K562 (cell line): ENCODE results near the gene HERC3. TPM values are rescaled to one million over a fixed set of nuclear protein-coding genes. Genes with fewer than 3 reads are reported as not detected.

Experiments used
- ATAC-seq: fragments of 200-7000 bp; cut with Tn5 transposase; 3 replicates; pipeline ENCODE4 v1.9.1; 2020; ENCODE audit warnings: moderate library complexity
- BruUV-seq: library from RNA; stranded (reverse); fragments of 400-500 nt; replicated peaks from 2 replicates; lab custom pipeline; 2021; lab: Mats Ljungman, UMichigan
- CTCF ChIA-PET: fragments of 300-600 bp; formaldehyde crosslinking; extraction: SDS; loops from one replicate; lab custom pipeline; 2021; ENCODE audit warnings: low intra/inter-chr PET ratio; lab: Yijun Ruan, JAX
- POLR2A ChIA-PET: fragments of 300-600, 350-650 bp; sonication (Branson Sonifier 250); formaldehyde crosslinking; extraction: SDS; loops from one replicate; lab custom pipeline; 2021; ENCODE audit warnings: antibody characterized with exemption, inconsistent platforms; lab: Yijun Ruan, JAX
- DNase-seq, 4 experiments: peaks; one replicate each; pipeline versions ENCODE4 v3.0.0 to v3.0.0-alpha.2; 2011 to 2018; ENCODE audit warnings: low spot score in 3 of 4, mixed read lengths in 3 of 4; ENCODE audit errors: extremely low read depth in 1 of 4
- FAIRE-seq: peaks from 2 replicates; lab custom pipeline; 2011; peaks lifted over from hg19 to GRCh38; lab: Jason Lieb, UNC
- H2AFZ ChIP-seq: 2 replicates; pipeline ENCODE4 v1.6.0; 2011; ENCODE audit warnings: low read depth, low read length, control low read depth, inconsistent platforms
- H3K27ac ChIP-seq: fragments of 200-600 bp; 3 replicates; pipeline ENCODE4 v1.8.0; 2011; ENCODE audit warnings: low read depth, mild to moderate bottlenecking, control low read depth, inconsistent platforms, low read length, moderate library complexity, mixed read lengths; ENCODE audit errors: extremely low read depth
- H3K27me3 ChIP-seq, 2 experiments: fragments of 300-600 bp in 1 of 2; 2 replicates in 1 of 2; 3 replicates in 1 of 2; pipeline versions ENCODE4 v1.6.0 to v1.8.0; 2011; ENCODE audit warnings: inconsistent platforms in 2 of 2, low read length in 2 of 2, mild to moderate bottlenecking in 1 of 2, mixed read lengths in 1 of 2, moderate library complexity in 1 of 2; ENCODE audit not compliant: control insufficient read depth in 2 of 2, insufficient read depth in 2 of 2
- H3K36me3 ChIP-seq: fragments of 300-600 bp; 3 replicates; pipeline ENCODE4 v1.8.0; 2011; ENCODE audit warnings: mild to moderate bottlenecking, low read length, inconsistent platforms; ENCODE audit not compliant: control insufficient read depth, insufficient read depth
- H3K4me1 ChIP-seq, 2 experiments: fragments of 200-600 bp in 1 of 2; replicated peaks in 1 of 2; 2 replicates in 1 of 2; 3 replicates in 1 of 2; pipeline versions ENCODE4 v1.5.1 to v1.8.0; 2011; ENCODE audit warnings: inconsistent platforms in 2 of 2, low read length in 2 of 2, mild to moderate bottlenecking in 1 of 2, mixed read lengths in 1 of 2, moderate library complexity in 1 of 2; ENCODE audit not compliant: control insufficient read depth in 2 of 2, insufficient read depth in 2 of 2
- H3K4me2 ChIP-seq: 2 replicates; pipeline ENCODE4 v1.6.1; 2011; ENCODE audit warnings: low read length, control low read depth, inconsistent platforms, mixed read lengths; ENCODE audit not compliant: insufficient read depth
- H3K4me3 ChIP-seq: fragments of 200-600 bp; sonication (generic), shearing (Covaris generic); 2 replicates; pipeline ENCODE4 v1.5.1; 2016; ENCODE audit warnings: control low read depth, inconsistent platforms
- H3K79me2 ChIP-seq: fragments of 200-600 bp; 3 replicates; pipeline ENCODE4 v1.8.0; 2011; ENCODE audit warnings: low read length, inconsistent platforms; ENCODE audit not compliant: control insufficient read depth, insufficient read depth
- H3K9ac ChIP-seq, 2 experiments: 2 replicates each; pipeline versions ENCODE4 v1.6.0 to v1.6.1; 2011; ENCODE audit warnings: low read depth in 2 of 2, low read length in 2 of 2, control low read depth in 1 of 2, inconsistent platforms in 1 of 2, mild to moderate bottlenecking in 1 of 2, mixed read lengths in 1 of 2; ENCODE audit not compliant: insufficient read depth in 1 of 2
- H3K9me1 ChIP-seq: one replicate; pipeline ENCODE4 v1.6.0; 2011; ENCODE audit warnings: inconsistent platforms, mild to moderate bottlenecking, low read length, moderate library complexity; ENCODE audit not compliant: control insufficient read depth, insufficient read depth
- H3K9me3 ChIP-seq: replicated peaks from 2 replicates; pipeline ENCODE4 v1.5.1; 2011; ENCODE audit warnings: low read depth, low read length, inconsistent platforms; ENCODE audit not compliant: control insufficient read depth, insufficient read depth
- H4K20me1 ChIP-seq: replicated peaks from 2 replicates; pipeline ENCODE4 v1.6.1; 2011; ENCODE audit warnings: low read length, inconsistent platforms, mixed read lengths; ENCODE audit not compliant: control insufficient read depth, insufficient read depth
- CBFB ChIP-seq: sonication (generic); formaldehyde crosslinking; IDR thresholded peaks from 2 replicates; pipeline ENCODE4 v1.4.0; 2020; ENCODE audit warnings: mild to moderate bottlenecking, missing genetic modification reagents
- FOXA3 ChIP-seq, 2 experiments: fragments of 450-650 bp in 1 of 2; sonication (generic) in 1 of 2; formaldehyde crosslinking; IDR thresholded peaks in 1 of 2; conservative IDR thresholded peaks in 1 of 2; 2 replicates each; pipeline versions ENCODE4 v1.4.0 to v1.8.0; 2020 to 2022; ENCODE audit warnings: mild to moderate bottlenecking in 2 of 2, missing genetic modification reagents in 1 of 2
- HOXB6 ChIP-seq: fragments of 250-450 bp; sonication (Bioruptor Pico); IDR thresholded peaks from 2 replicates; pipeline ENCODE4 v1.5.1; 2022; ENCODE audit warnings: mild to moderate bottlenecking, borderline replicate concordance
- MYBL2 ChIP-seq, 2 experiments: fragments of 450-650 bp in 1 of 2; sonication (generic) in 1 of 2; formaldehyde crosslinking in 1 of 2; IDR thresholded peaks; 2 replicates each; pipeline versions ENCODE4 v1.6.1 to v1.8.1; 2017 to 2022; ENCODE audit warnings: borderline replicate concordance in 1 of 2, inconsistent platforms in 1 of 2, low read depth in 1 of 2, mild to moderate bottlenecking in 1 of 2, missing genetic modification reagents in 1 of 2, moderate library complexity in 1 of 2
- POLR3G ChIP-seq: IDR thresholded peaks from 2 replicates; pipeline ENCODE4 v1.6.1; 2011; ENCODE audit not compliant: insufficient read length, insufficient replicate concordance; ENCODE audit errors: extremely low read depth
- ZNF551 ChIP-seq: fragments of 250-450 bp; sonication (Bioruptor Pico); IDR thresholded peaks from 2 replicates; pipeline ENCODE4 v1.5.0; 2021; ENCODE audit warnings: mild to moderate bottlenecking, moderate library complexity
- ZNF561 ChIP-seq: fragments of 450-650 bp; formaldehyde crosslinking; conservative IDR thresholded peaks from 2 replicates; pipeline ENCODE4 v1.4.0; 2020; ENCODE audit warnings: mild to moderate bottlenecking, moderate library complexity
- WGBS: fragments of 100-300 bp; shearing (Covaris generic); methylation state at CpG from one replicate; pipeline ENCODE4 v1.1.6; 2016; ENCODE audit warnings: low coverage, mixed read lengths; ENCODE audit not compliant: insufficient coverage; ENCODE audit errors: missing lambda C conversion rate; 5-methylcytosine and 5-hydroxymethylcytosine counted together
- in situ Hi-C: fragments of 300-500 bp; cut with MboI; formaldehyde crosslinking; loops from 4 replicates; pipeline ENCODE4 v1.15.0; 2018; ENCODE audit warnings: inconsistent platforms, mixed read lengths
- intact Hi-C: fragments of 100-400 bp; cut with micrococcal nuclease; formaldehyde crosslinking; loops from 2 replicates; pipeline ENCODE4 v1.14.2; 2022
- polyA plus RNA-seq, 8 experiments: library from polyadenylated mRNA; depleted of rRNA in 4 of 8; stranded (reverse) in 5 of 8; unstranded in 3 of 8; fragments of >200 nt; fragmentation: Nextera tagmentation in 2 of 8; fragmentation: Illumina TruSeq in 1 of 8; extraction: Ambion mirVana in 2 of 8; extraction: Trizol in 1 of 8; gene quantifications; 2 replicates each; pipeline versions ENCODE4 v1.2.1 to v1.2.3, GENCODE V29; 2011 to 2014; ENCODE audit warnings: inconsistent platforms in 1 of 8, missing spikeins in 1 of 8
- total RNA-seq, 7 experiments: library from RNA; depleted of rRNA in 6 of 7; stranded (reverse); fragments of >200 nt in 6 of 7; fragmentation: Illumina TruSeq in 2 of 7; extraction: Trizol in 2 of 7; gene quantifications; 2 replicates each; pipeline versions ENCODE4 v1.2.1 to v1.2.3, GENCODE V29; 2011 to 2021; ENCODE audit warnings: low replicate concordance in 1 of 7
- TF ChIP-seq, protein P1 (sequence below): fragments of 200-600 bp; sonication (generic); IDR thresholded peaks from one replicate; pipeline ENCODE4 v1.6.1; 2012; ENCODE audit warnings: mild to moderate bottlenecking, low read depth, low read length, inconsistent platforms

HERC3 gene
- total and polyA plus RNA-seq, 9 of the 15 experiments (the other 6 are each of a cell fraction or from before 2014, with no cell fraction given), result 1.8 to 13.1 (median 7.6) TPM

DNA sequence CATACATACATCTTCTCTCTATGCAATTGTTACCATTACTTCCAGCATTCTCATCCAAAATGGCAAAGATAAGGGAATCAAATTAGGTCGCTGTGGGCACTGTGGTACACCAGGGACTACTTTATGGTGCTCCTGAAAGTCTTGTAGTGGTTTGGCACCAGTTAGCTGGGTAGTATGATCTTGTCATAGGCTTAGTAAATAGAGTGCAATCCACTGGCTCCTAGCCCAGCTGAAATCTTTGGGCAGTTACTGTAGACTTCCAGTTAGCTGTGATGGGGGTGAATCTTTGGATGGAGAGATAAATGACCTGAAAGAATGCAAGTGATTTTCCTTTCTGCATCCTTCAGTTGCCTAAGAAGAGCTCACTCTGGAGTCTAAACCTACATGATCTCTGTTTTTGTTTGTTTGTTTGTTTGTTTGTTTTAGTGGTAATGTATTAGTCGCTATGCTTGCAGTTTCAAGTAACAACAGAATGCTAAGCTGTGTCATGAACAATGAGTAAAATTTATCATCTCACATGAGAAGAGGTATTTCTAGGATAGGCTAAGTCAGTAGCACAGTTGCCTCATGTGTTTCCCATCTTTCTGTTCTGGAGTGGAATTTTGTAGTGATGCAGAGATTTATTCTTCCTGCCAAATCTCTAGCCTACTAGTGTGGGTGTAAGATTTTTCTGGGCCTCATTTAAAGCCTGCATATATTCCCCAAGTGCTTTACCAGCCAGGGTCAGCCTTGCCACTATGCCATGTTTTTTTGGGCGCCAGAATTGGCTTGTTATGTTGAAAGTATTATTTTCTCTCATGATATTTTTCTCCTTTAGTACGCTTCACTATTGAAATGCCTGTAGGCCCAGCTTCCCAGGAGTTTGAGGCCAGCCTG lies 24.2 kb downstream of the HERC3 start:
- Histone ChIP-seq H3K9ac (no peak overlapping the region), H3K36me3 (no peaks in the 10 kb centered on the region; the same call in 2 of the 3 replicates), H3K9me3 (no peaks in the 10 kb centered on the region), H3K9me1 (no peaks in the 10 kb centered on the region), H4K20me1 (no peaks in the 10 kb centered on the region), H2AFZ (no peak overlapping the region), H3K79me2 (no peaks in the 10 kb centered on the region), H3K4me3 (no peak overlapping the region), H3K4me1 (no peaks in the 10 kb centered on the region), H3K27me3 (no peaks in the 10 kb centered on the region), H3K4me2 (no peak overlapping the region), H3K27ac (no peak overlapping the region)
- ChIA-PET CTCF (no interaction called here), POLR2A (no interaction called here)
- in situ Hi-C loops, result no loop called here
- ATAC-seq, result no peak
- no peak for DNase-seq
- BruUV-seq, result no TSS peak
- intact Hi-C loops, result no loop called here
- 8% methylated on average over 4 of the region's 4 CpGs for WGBS
- no peak for FAIRE-seq
- TF ChIP-seq POLR3G (no peak), HOXB6 (no peak), MYBL2 (IDR thresholded peaks at IDR 0.05; ENCODE audit: low read depth) (no peak), MYBL2 (CRISPR knock-in tag; IDR thresholded peaks at IDR 0.05; ENCODE audit: borderline replicate concordance) (no peak), ZNF561 (CRISPR knock-in tag) (no peak), FOXA3 (CRISPR knock-in tag; conservative IDR thresholded peaks at IDR 0.05 in 1 of 2, IDR thresholded peaks at IDR 0.05 in 1 of 2) (no peak), ZNF551 (CRISPR knock-in tag) (no peak), CBFB (CRISPR knock-in tag) (no peak)
- TF ChIP-seq, protein P1, sequence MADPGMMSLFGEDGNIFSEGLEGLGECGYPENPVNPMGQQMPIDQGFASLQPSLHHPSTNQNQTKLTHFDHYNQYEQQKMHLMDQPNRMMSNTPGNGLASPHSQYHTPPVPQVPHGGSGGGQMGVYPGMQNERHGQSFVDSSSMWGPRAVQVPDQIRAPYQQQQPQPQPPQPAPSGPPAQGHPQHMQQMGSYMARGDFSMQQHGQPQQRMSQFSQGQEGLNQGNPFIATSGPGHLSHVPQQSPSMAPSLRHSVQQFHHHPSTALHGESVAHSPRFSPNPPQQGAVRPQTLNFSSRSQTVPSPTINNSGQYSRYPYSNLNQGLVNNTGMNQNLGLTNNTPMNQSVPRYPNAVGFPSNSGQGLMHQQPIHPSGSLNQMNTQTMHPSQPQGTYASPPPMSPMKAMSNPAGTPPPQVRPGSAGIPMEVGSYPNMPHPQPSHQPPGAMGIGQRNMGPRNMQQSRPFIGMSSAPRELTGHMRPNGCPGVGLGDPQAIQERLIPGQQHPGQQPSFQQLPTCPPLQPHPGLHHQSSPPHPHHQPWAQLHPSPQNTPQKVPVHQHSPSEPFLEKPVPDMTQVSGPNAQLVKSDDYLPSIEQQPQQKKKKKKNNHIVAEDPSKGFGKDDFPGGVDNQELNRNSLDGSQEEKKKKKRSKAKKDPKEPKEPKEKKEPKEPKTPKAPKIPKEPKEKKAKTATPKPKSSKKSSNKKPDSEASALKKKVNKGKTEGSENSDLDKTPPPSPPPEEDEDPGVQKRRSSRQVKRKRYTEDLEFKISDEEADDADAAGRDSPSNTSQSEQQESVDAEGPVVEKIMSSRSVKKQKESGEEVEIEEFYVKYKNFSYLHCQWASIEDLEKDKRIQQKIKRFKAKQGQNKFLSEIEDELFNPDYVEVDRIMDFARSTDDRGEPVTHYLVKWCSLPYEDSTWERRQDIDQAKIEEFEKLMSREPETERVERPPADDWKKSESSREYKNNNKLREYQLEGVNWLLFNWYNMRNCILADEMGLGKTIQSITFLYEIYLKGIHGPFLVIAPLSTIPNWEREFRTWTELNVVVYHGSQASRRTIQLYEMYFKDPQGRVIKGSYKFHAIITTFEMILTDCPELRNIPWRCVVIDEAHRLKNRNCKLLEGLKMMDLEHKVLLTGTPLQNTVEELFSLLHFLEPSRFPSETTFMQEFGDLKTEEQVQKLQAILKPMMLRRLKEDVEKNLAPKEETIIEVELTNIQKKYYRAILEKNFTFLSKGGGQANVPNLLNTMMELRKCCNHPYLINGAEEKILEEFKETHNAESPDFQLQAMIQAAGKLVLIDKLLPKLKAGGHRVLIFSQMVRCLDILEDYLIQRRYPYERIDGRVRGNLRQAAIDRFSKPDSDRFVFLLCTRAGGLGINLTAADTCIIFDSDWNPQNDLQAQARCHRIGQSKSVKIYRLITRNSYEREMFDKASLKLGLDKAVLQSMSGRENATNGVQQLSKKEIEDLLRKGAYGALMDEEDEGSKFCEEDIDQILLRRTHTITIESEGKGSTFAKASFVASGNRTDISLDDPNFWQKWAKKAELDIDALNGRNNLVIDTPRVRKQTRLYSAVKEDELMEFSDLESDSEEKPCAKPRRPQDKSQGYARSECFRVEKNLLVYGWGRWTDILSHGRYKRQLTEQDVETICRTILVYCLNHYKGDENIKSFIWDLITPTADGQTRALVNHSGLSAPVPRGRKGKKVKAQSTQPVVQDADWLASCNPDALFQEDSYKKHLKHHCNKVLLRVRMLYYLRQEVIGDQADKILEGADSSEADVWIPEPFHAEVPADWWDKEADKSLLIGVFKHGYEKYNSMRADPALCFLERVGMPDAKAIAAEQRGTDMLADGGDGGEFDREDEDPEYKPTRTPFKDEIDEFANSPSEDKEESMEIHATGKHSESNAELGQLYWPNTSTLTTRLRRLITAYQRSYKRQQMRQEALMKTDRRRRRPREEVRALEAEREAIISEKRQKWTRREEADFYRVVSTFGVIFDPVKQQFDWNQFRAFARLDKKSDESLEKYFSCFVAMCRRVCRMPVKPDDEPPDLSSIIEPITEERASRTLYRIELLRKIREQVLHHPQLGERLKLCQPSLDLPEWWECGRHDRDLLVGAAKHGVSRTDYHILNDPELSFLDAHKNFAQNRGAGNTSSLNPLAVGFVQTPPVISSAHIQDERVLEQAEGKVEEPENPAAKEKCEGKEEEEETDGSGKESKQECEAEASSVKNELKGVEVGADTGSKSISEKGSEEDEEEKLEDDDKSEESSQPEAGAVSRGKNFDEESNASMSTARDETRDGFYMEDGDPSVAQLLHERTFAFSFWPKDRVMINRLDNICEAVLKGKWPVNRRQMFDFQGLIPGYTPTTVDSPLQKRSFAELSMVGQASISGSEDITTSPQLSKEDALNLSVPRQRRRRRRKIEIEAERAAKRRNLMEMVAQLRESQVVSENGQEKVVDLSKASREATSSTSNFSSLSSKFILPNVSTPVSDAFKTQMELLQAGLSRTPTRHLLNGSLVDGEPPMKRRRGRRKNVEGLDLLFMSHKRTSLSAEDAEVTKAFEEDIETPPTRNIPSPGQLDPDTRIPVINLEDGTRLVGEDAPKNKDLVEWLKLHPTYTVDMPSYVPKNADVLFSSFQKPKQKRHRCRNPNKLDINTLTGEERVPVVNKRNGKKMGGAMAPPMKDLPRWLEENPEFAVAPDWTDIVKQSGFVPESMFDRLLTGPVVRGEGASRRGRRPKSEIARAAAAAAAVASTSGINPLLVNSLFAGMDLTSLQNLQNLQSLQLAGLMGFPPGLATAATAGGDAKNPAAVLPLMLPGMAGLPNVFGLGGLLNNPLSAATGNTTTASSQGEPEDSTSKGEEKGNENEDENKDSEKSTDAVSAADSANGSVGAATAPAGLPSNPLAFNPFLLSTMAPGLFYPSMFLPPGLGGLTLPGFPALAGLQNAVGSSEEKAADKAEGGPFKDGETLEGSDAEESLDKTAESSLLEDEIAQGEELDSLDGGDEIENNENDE, result no peak
